Brain pericyte (primary cell): ENCODE results near the gene OPA1.

Experiments used
- DNase-seq: peaks from one replicate; pipeline ENCODE4 v3.0.0-alpha.2; 2012; ENCODE audit warnings: low read depth, low spot score

OPA1 gene

DNA sequence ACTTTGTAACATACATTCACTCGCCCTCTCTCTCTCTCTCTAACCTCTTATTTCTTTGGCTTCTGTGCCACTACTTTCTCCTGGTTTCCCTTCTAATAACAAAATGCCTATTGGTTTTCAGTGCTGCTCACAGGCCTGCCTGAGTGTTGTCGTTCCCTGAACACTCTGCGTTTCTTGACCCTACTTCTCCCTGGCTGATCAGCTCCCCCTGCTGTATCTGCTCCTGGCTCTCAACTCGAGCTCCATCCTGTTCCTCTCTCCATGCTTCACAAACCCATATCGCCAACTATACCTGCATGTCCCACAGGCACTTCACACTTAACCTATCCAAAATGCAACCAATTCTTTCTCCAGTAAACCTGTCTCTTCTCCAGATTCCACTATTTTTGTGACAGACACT is 111.4 kb downstream of the OPA1 start:
- DNase-seq = no peak

DNA sequence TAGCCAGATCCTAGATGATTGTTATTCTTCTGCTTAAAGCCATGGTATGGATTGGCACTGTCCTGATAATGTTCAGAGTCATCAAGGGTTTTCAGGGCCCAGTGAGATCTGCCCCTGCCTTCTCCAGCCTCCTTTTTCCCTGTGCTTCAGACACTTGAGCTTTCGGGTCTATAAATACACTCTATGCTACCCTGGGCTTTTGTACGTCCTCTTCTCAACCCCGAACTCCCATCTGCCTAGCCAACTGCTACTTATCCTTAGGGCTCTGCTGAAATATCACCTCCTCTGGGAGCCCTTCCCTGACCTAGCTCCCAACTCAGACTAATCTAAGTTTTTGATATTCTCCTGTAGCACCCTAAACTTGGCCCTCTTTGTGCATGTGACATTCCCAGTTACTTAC is 115.3 kb downstream of the OPA1 start:
- DNase-seq = no peak

DNA sequence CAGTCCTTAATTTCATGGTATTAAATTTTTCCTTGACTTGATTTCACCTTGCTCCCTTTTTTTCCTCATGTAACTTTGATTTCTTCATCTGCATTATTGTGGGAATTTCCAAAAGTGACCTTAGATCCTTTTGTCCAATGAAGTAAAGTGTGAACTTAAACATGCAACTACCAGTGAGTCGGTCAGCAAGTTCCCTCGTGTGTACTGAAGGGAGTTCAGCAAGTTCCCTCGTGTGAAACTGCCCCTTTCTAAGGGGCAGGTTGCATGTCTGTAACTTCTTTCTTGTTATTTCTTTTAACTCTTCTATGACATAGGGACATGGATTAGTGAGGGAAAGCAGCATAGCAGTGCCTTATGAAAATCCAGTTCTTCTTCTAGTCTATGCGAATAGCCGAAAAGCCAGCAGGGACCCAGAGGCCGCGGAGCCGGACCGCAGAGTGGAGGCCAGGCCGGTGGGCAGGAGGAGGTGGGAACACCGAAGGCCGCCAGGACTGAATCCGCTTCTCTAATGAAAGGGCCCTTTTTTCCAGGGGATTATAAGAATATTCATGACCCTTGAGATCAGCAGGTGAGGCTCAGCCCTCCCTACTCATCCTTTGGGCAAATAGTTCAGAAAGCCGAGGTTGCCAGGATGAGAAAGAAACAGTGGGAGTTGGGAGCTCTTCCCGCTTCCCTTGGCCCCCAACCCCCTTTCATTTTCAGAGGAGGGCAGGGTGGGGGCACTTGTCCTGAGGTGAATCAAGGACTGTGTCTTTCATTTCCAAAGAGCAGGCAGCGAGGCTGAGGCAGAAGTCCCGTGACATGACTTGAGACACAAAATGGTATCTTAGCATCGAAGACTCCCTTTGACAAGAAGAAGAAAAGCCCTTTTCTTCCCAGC is 117.5 kb downstream of the OPA1 start:
- DNase-seq = no peak

DNA sequence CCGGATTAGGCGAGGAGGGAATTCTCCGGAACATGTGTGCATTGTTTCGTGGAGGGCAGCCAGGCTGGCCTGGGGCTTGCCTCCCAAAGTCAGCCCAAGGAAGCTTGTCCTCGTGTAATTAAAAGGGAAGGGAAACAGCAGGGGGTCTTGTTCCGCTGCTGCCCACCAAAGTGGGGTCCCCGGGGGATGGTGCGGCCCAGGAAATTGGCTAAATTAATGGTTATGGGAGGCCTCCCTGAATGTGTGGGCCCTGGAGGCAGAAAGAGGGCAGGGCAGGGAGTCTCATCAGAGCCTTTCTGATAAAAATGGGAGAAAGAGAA is 118.1 kb downstream of the OPA1 start:
- DNase-seq = no peak

DNA sequence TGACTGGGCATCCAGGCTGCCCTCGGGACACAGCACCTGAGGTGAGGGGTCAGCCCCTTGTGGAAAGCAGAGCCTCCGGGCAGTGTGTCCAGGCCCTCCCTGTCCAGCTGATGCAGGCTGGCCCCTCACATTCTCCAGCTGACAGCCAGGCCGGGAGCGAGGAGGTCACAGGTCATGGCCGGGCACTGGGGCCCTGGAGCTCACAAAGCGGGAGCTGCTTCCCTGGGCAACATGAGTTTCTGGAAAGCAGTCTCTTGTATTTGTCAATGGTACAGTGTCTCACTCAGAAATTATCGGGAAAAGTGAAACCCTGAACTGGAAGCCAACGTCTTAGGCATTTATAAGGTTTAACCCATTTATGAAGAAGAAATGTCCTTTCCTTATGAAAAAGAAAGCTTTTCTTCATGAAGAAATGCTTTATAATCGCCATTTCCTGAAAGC is 118.5 kb downstream of the OPA1 start:
- no peak for DNase-seq

DNA sequence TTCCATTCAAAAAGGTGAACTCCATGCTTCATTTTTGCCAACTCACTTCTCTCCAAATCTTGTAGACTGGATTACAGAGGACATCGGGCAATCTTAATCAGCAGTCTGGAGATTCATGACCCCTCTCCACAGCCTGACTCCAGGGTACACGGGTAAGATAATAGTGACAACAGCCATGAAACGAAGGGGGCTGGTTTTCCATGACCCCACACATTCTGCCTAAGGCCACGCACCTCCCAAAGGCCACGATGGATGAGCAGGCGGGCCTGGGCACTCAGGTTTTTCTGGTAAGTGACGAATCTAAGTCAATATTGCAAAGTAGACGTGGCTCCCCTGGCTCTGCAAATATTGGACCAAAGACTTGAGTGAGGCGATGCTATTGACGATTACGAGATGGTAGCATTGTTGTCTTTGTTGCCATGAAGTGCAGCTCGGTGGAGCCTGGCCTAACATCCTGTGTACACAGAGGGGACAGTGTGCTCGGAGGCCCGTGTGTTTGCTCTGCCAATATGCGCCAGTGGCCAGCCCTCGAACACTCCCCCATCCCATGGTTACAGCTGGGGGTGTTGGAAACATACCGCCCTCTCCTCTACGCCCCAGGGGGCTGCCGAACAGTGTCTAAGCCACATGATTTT is 119.1 kb downstream of the OPA1 start:
- no peak for DNase-seq

DNA sequence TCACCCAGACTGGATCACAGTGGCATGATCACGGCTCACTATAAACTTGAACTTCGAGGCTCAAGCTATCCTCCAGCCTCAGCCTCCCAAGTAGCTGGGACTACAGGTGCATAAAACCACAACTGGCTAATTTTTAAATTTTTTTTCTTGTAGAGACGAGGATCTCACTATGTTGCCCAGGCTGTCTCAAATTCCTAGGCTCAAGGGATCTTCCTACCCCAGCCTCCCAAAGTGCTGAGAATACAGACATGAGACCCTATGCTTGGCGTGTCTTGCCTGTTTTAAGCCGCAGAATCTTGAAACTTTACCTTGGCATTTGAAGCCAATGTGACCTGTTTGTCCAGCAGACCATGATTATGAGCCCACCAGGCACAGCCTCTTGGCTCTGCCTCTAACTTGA is 119.9 kb downstream of the OPA1 start:
- DNase-seq = no peak

DNA sequence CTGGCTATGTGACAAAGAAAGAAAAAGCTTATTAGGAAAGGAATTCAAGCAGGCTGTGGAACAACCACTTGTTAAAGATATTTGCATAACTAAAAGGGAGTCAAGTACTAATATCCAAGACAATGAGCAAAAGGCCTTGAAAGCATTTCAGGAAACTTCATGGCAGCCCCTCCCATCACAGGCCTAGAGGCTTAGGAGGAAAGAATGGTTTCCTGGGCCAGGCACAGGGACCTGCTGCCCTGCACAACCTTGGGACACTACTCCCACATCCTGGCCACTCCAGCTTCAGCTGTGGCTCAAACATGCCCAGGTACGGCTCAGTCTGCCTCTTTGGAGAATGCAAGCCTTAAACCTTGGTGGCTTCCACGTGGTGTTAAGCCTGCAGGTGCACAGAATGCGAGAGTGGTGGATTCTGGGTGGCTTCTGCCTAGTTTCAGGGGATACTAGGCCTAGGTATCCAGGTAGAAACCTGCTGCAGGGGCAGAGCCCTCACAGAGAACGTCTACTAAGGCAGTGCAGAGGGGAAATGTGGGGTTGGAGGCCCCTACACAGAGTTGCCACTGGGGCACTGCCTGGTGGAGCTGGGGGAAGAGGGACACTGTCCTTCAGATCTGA is 121.6 kb downstream of the OPA1 start:
- no peak for DNase-seq

DNA sequence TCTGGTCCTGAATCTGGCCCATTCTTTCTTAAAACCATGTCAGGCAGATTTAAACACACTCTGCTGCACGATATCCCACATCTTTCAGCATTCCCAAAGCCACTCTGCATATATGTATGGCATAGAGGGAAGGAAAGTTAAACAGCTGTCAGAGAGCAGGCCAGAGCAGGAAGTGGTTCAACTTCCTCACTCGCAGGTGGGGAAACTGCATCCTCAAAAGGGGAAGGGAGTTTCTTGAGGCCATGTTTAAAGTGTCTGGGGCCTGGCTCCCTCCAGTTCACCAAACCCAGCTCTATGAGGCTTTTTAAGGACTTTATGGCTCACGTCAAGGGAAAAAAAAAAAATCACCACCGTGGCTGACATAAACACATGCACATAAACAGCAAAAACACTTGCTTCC is 123.1 kb downstream of the OPA1 start:
- DNase-seq = no peak

DNA sequence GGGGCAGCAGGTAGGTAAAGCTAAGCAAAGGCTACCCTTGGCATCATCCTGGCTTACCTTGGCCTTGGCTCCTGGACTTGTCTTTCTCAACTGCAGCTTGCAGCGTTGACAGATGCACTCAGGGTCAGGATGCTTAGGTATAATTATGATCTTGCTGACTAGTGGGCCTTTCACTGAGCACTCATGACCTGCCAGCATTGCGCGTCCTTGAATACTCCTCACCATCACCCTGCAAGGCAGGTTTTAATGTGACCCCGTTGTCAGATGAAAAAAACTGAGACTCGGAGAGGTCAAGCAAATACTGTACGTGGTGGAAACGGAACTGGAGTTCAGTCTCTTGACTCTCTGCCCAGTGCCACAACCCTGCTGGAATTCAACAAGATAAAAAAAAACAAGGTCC is 126.7 kb downstream of the OPA1 start:
- no peak for DNase-seq

DNA sequence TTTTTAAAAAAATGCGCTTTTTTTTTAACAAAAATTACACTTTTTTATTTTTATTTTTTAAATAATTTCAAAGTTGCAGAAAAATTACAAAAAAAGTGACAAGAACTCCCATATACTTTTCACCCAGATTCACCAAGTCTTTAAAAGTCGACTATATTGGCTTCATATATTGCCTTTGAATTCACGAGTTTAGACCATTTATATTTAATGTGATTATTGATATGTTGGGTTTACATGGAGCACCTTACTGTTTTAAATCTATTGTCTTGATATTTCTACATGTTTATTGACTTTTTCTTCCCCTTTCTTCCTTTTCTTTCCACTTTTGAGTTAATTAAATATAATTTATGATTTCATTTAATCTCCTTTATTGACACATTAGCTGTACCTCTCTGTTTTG is 127.2 kb downstream of the OPA1 start:
- DNase-seq = no peak

DNA sequence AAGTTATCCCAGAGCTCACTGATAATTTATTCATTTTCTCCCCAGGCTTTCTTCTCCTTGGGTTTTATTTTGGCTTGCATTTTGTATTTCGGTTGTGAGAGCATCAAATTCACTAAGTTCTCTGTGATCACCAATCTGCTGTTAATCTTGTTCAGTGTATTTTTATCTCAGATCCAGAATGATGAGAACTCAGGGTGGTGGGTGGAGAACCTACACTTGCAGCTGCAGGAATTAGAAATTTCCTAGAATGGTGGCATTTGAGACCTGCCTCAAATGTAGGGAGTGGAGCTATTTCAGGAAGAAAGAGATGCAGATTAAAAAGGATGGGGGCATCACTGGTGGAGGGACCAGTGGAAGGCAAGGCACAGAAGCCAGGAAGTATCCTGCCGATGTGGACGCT is 129.6 kb downstream of the OPA1 start:
- no peak for DNase-seq

DNA sequence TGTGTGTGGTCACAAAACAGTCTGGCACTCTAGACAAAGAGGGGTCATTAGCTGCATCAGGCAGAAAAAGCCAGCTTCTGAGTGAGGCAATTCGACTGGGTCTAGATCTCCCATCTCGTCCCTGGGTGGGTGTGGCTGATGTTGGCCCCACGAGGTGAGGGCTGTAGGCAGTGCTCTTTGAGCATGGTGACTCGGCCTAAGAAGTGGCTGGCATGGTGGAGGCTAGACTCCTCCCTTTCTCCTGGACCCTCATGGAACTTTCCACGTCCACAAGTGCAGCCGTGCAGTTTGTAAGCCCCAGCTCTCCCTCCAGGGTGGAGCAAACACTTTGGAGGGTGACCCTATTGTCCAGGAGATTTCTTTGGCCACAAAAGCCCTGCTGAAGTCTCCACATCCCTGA is 134.1 kb downstream of the OPA1 start:
- no peak for DNase-seq

DNA sequence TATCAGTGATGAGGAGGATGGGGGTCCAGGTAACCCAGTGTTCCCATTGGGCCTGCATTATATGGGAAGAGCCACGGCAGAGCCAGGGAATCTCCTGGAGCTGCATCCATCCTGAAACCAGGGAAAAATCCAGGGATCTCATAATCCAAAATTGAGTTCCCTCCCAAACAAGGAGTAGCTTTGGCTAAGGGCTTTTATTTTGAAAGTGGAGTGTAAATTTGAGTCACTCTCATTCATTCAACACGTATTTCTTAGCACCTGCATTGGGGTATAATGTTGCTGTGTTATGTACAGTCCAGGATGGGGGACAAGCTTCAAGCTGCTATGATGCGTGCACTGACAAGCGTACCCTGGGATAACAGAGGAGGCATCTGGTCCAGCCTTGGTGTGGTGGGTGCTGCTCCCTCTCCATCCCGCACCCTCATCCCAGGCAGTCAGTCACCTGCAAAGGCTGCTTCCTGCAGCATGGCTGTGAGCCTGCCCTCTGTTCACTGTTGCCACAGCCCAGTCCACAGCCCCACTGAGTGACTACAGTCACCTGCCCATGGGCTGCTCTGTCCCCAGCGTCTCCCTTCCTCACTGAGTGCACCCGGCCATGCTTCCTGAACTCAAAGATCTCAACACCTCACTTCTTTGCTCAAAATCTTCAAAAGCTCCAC is 135.6 kb downstream of the OPA1 start:
- no peak for DNase-seq

DNA sequence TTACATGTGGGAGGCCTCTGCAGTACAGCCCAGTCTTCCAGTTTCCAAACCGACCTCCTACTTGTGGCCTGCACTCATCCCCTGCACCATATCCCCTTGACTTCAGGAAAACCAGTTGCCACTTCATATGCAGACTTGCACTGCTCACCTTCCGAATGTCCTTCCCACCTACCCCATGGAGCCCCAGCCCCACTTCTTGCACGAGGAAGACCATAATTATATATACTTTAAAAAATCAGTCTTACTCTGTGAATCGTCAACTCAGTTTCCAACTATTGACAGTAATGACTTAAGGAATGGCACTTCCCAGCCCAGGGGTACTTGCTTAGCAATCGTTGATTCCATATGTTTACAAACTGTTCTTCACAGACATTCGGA is 136.1 kb downstream of the OPA1 start:
- no peak for DNase-seq

DNA sequence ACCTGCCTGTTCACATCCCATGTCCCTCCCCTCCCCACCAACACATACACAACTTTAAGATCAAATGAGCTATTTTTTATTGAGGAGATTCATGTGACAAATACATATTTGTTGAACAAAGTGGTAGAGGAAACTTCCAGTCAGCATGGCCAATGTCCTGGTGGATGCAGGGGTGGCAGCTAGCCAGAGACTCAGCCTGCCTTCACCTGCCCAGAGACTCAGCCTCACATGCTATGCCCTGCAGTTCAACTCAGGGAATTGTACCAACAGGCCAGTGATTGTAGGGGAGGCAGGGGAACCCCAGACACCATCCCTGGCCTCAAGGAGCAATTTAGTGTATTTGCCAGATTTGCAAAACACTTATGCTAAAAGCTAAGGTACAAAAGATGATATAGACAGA is 136.6 kb downstream of the OPA1 start:
- no peak for DNase-seq

DNA sequence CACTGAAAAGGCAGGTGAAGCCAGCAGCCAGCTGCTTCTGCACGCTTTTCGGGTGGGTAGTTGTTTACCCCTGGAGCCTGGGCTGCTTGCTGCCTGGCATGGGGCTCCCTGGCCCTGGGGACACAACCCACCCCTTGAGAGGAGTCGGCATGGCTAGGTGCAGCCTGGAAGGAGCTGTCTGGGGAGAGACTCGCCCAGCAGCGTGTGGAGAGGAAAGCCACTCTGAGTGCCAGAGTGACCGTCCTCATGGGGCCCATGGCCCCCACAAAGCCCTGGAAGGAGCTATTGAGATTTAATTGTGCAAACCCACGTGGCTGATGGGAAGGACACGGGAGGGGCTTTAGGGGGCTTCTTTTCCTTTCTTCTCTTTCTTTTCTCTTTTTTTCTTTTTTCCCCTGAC is 137.5 kb downstream of the OPA1 start:
- no peak for DNase-seq

DNA sequence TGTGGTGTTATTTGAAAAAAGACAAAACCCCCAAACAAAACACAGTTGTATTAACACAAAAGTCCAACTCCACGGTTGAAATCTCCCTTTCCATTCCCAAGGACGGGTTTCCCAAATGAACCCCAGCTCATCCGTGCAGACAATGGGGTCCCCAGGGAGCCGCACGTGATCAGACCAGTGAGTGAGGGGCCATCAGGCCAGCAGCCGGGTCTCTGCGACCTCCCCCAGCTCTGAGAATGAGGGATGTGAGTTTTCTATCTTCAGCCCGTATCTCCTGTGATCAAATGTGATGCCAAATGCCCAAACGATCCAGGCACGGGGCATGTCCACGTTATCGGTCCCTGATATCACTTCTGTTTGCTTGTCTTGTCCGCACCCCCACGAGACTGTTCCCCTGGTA is 138.0 kb downstream of the OPA1 start:
- DNase-seq = no peak

DNA sequence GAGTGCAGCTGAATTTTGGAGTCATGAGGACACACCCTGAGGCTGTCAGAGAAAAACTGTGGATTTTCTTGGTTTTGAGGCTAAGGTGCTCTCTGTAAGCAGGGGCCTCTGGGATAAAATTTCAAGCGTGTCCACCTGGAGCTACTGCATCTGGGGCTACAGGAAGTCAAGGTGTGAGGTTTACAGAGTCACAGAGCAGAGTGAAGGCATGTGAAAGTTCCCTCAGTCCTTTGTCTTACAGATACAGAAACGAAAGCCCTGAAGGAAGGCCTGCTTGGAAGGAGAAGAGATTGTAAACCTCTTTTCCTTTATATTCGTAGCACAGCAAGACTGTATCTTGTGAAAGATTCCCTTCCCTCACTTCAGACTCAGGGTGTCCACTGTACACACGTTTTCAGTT is 138.6 kb downstream of the OPA1 start:
- DNase-seq = no peak

DNA sequence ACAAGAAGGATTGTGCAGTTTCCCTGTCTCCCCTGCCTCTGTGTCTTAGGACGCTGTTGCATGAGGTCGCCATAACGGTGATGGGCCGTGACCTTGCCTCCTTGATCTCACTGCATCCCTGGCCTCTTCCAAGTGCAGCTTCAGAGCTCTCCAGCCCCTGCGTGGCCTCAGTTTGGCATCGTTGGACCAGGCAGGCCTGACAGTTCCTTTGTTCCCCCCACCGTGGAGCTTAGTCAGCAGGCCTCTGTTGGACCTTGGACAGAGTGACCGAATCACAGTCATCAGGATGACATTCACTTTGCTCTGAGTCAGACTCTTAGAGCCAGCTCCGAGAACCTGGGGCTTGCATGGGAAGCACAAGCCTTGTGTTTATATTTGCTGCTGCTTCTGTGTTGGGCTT is 139.4 kb downstream of the OPA1 start:
- no peak for DNase-seq

DNA sequence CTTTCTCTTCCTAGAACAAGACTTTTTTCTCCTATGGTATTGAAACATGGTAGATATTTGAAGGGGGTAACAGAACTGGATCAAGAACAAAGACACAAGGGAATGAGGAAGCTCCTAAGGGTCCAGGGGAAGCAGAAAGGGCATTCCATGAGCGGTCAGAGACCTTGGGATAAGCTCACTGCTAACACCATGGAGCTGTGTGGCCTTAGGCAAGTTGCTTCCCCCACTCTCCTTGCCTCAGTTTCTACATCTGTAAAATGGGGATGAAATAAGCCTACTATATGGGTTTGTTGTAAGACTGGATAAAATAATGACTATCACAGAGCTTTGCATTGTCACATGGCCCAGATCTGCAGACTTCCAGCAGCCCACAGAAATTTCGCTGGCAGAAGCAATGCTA is 139.8 kb downstream of the OPA1 start:
- DNase-seq = no peak

DNA sequence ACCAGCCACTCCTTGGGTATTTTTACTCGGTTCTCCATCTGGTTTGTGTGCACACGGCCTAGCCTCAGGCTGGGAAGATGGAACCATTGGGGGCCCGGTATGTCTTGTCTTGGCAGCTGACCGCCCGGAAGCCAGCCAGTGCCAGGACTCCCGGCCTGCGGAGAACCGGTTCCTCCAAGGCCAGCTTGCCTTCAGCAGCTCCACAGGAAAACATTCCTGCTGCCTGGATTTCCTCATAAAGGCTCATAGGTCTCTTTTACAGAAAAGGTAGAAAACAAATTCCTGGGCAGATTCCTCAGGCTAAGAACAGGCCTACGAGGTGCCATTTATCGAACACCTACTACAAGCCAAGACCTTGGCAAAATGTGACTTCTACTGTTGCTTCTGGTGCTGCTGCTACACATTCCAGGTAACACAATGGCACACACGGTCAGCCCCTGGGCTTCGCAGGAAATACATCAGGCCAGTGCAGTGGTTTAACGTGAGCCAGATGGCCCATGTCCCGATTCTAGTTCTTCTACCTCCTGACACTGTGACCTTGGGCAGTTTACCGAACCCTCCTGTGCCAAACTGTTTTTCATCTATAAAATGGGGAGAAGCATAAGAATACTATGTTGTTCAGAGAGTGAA is 141.8 kb downstream of the OPA1 start:
- no peak for DNase-seq
